Fibroblast of the aortic adventitia (primary cell): ENCODE data around the gene NKIRAS1. TPM values are rescaled to one million over a fixed set of nuclear protein-coding genes. Genes with fewer than 3 reads are reported as not detected.

Source experiments
- DNase-seq: peaks from one replicate; pipeline ENCODE4 v3.0.0-alpha.2; 2010; ENCODE audit warnings: low read depth
- H3K4me3 ChIP-seq: 2 replicates; pipeline ENCODE4 v1.5.1; 2011; ENCODE audit warnings: low read depth, mild to moderate bottlenecking, control low read depth, low read length, moderate library complexity
- total RNA-seq: library from RNA; depleted of rRNA; stranded (reverse); fragments of >200 nt; gene quantifications from 2 replicates; pipeline ENCODE4 v1.2.3, GENCODE V29; 2012; ENCODE audit warnings: low replicate concordance
- TF ChIP-seq, protein P1 (sequence below): IDR thresholded peaks from 2 replicates; pipeline ENCODE4 v1.5.1; 2011; ENCODE audit warnings: mild to moderate bottlenecking, low read length, control low read depth, inconsistent platforms; ENCODE audit not compliant: insufficient read depth

Gene NKIRAS1
- total RNA-seq, 1 donor, result 20.9 TPM

DNA sequence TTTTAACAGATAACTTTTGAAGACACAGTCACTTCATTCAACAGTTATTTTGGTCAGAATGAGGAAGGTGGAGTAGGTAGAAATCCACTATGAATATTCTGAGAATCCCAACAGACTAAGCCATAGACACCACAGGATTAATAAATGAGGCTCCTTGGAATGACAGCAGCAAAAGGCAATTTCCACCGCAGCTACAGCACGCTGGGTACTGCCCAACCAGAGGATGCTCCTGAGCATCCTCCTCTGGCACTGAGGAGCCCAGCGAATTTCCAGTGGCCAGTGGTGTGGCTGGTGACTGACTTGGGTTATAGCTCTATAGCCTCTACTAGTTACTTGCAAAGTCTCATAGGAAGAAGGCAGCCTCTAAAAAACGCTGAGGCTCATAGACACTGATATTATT lies 24.6 kb upstream of the NKIRAS1 start:
- DNase-seq, result no peak
- H3K4me3 ChIP-seq, result no peak overlapping the region
- TF ChIP-seq, protein P1, sequence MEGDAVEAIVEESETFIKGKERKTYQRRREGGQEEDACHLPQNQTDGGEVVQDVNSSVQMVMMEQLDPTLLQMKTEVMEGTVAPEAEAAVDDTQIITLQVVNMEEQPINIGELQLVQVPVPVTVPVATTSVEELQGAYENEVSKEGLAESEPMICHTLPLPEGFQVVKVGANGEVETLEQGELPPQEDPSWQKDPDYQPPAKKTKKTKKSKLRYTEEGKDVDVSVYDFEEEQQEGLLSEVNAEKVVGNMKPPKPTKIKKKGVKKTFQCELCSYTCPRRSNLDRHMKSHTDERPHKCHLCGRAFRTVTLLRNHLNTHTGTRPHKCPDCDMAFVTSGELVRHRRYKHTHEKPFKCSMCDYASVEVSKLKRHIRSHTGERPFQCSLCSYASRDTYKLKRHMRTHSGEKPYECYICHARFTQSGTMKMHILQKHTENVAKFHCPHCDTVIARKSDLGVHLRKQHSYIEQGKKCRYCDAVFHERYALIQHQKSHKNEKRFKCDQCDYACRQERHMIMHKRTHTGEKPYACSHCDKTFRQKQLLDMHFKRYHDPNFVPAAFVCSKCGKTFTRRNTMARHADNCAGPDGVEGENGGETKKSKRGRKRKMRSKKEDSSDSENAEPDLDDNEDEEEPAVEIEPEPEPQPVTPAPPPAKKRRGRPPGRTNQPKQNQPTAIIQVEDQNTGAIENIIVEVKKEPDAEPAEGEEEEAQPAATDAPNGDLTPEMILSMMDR, result no peak

DNA sequence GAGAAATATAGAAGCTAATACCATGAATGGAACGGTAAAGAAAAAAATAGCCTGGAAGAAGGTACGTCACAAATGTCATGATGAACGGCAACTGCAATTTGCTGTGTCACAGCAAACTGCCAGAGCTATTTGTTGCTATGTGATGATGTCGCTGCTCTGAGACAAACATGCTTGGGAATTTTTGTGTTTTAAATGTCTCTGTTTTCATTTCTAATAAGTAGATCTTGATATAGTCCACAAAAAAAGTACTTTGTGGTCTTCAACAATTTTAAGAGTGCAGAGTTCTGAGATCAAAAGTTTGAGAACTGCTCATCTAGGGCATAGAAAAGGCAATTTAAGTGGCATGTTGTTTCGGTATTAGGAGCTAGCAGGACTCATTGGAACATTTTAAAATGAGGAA lies 24.0 kb upstream of the NKIRAS1 start:
- H3K4me3 ChIP-seq, result no peak overlapping the region
- TF ChIP-seq, protein P1, result no peak
- no peak for DNase-seq

DNA sequence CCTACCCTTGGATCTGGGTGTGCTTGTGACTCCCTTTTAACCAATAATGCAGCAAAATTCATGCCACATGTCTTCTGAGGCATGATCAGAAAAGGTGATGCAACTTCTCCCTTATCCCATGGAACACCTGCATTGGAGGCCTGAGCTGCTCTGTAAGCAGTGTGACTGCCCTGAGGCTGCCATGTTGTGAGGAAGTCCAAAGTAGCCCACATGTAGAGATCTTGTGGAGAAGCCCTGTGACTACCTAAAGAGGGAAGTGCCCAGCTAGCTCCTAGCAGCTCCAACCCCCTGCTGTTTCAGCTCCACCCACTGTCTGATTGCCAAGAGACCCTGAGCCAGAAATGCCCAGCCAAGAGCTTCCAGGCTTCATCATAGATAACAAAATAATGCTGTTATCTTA lies 21.9 kb upstream of the NKIRAS1 start:
- no peak for DNase-seq
- TF ChIP-seq, protein P1, result no peak
- H3K4me3 ChIP-seq, result no peak overlapping the region

DNA sequence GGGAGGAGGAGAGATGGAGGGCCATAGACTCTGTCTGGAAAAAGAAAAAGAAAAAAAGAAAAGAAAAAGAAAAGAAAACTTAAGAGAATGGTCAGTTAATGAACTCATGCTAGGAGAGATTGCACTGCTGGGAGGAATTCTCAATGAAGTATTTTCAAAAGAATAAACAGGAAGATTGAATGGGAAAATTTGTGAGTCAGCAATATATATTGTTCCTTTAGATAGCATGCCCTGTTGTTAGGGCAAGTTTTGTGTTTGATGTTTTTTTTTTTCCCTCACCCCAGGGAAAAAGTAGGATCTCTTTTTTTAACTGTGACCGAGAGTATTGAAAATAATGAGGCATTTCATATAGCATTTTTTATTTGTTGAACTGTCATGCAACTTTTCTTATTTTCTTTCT lies 20.5 kb upstream of the NKIRAS1 start:
- TF ChIP-seq, protein P1, result no peak
- DNase-seq, result no peak
- H3K4me3 ChIP-seq, result no peak overlapping the region

DNA sequence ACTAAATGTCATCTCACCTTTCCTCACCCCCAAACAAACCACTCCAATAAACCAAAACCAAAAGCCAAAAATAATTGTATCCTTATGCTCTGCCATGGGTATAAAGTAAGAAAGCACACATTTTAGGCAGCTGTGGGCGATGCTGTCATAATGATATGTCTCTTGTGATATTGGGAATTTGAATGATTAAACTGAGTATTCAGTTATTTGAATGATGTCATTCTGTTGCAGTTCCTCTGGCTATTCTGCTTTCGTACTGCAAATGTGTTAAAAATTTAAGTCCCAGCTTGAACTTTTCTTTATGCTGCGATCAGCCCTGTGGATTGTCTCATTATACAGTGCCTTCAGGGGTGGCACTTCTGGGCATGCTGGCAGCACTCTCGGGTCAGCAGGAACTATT lies 17.5 kb upstream of the NKIRAS1 start:
- TF ChIP-seq, protein P1, result no peak
- no peak for DNase-seq
- H3K4me3 ChIP-seq, result no peak overlapping the region

DNA sequence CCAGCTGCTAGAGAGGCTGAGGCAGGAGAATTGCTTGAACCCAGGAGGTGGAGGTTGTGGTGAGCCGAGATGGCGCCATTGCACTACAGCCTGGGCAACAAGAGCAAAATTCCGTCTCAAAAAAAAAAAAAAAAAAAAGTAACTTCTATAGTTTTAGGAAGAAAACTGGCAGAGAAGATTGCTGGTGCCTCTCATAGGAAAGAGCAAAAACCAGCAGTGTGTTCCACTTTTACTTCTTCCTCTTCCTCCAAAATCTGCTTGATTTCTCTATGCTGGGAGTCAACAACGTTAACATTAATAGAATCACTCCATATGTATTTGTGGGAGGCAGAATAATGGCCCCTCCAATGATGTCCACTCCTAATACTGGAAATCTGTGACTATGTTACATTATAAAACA lies 15.8 kb upstream of the NKIRAS1 start:
- H3K4me3 ChIP-seq, result no peak overlapping the region
- no peak for DNase-seq
- TF ChIP-seq, protein P1, result no peak

DNA sequence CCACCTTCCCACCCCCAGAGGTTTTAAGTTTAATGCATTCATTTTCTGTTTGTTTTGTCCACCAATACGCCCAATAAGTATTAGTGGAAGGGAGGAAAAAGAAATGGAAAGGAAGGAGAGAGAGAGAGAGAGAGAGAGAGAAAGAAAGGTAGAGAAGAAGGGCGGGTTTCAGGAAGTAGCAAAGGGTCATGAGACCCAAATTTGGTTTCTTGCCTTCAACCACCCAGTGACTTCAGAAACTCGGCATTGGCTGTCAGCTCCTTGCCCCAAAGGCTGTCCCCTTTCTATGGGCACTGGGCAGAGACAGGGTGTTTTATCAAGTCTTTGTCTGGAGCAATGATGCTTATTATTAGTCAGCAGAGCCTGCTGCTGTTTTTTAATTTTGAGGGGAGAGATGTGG lies 14.8 kb upstream of the NKIRAS1 start:
- H3K4me3 ChIP-seq, result no peak overlapping the region
- TF ChIP-seq, protein P1, result no peak
- no peak for DNase-seq
